Endothelial cell (in vitro differentiated cells): ENCODE results near the gene BET1. TPM values are rescaled to one million over a fixed set of nuclear protein-coding genes. Genes with fewer than 3 reads are reported as not detected.
A peak's percentile ranks its signal among the peaks of the same experiment; 100 is the strongest.

Experiments
- DNase-seq: peaks from one replicate; pipeline ENCODE4 v3.0.0; 2021; ENCODE audit warnings: low spot score
- H3K27ac Mint-ChIP-seq: one replicate; pipeline ENCODE4 v1.8.0; 2021; ENCODE audit warnings: mixed read lengths, inconsistent platforms; ENCODE audit not compliant: unreplicated experiment
- H3K27me3 Mint-ChIP-seq: one replicate; pipeline ENCODE4 v1.8.0; 2021; ENCODE audit warnings: mild to moderate bottlenecking, moderate library complexity, mixed read lengths, inconsistent platforms; ENCODE audit not compliant: unreplicated experiment
- H3K36me3 Mint-ChIP-seq: one replicate; pipeline ENCODE4 v1.8.0; 2021; ENCODE audit warnings: mild to moderate bottlenecking, low read depth, mixed read lengths, inconsistent platforms; ENCODE audit not compliant: unreplicated experiment
- H3K4me1 Mint-ChIP-seq: one replicate; pipeline ENCODE4 v1.8.0; 2021; ENCODE audit warnings: mild to moderate bottlenecking, mixed read lengths, inconsistent platforms; ENCODE audit not compliant: unreplicated experiment
- H3K4me3 Mint-ChIP-seq: one replicate; pipeline ENCODE4 v1.8.0; 2021; ENCODE audit warnings: mild to moderate bottlenecking, mixed read lengths, inconsistent platforms; ENCODE audit not compliant: unreplicated experiment
- H3K9me3 Mint-ChIP-seq: one replicate; pipeline ENCODE4 v1.8.0; 2021; ENCODE audit warnings: mixed read lengths, inconsistent platforms; ENCODE audit not compliant: unreplicated experiment
- CTCF ChIP-seq: fragments of 200-600 bp; sonication (generic); IDR thresholded peaks from one replicate; pipeline ENCODE4 v1.5.0; 2021; ENCODE audit warnings: antibody characterized with exemption; ENCODE audit not compliant: unreplicated experiment
- total RNA-seq: library from RNA; stranded (reverse); fragmentation: NEBNext Ultra II Directional; extraction: Animal tissue kit (Norgen Biotek cat#: 25700); gene quantifications from one replicate; pipeline ENCODE4 v1.2.1, GENCODE V29; 2021; ENCODE audit not compliant: unreplicated experiment

Gene BET1
- total RNA-seq, 1 donor from 2014 or later: 30.0 TPM

GRCh38 chr7:93977211-93977950 is 26.8 kb downstream of the BET1 start:
- no peak for TF ChIP-seq CTCF
- Mint-ChIP-seq H3K9me3 (no peaks in the 10 kb centered on the region), H3K27ac (peak overlapping the region; percentile 2), H3K4me1 (no peaks in the 10 kb centered on the region), H3K4me3 (no peak overlapping the region), H3K36me3 (no peaks in the 10 kb centered on the region), H3K27me3 (no peaks in the 10 kb centered on the region)
- DNase-seq: no peak

- no peaks in the 10 kb centered on the region for H3K36me3 Mint-ChIP-seq
- no peaks in the 10 kb centered on the region for H3K9me3 Mint-ChIP-seq
- H3K27me3 Mint-ChIP-seq: no peaks in the 10 kb centered on the region
- DNase-seq: no peak
- no peak overlapping the region for H3K27ac Mint-ChIP-seq
- H3K4me3 Mint-ChIP-seq: no peak overlapping the region
- no peaks in the 10 kb centered on the region for H3K4me1 Mint-ChIP-seq
- no peak for TF ChIP-seq CTCF
Observed at GRCh38 chr7:93973134-93973533, 31.0 kb downstream of the BET1 start.

GRCh38 chr7:93972029-93972725 is 32.0 kb downstream of the BET1 start:
- Mint-ChIP-seq H3K9me3 (no peaks in the 10 kb centered on the region), H3K4me1 (no peaks in the 10 kb centered on the region), H3K27ac (no peak overlapping the region), H3K36me3 (no peaks in the 10 kb centered on the region), H3K4me3 (no peak overlapping the region), H3K27me3 (no peaks in the 10 kb centered on the region)
- TF ChIP-seq CTCF: no peak
- no peak for DNase-seq

- no peak overlapping the region for H3K27ac Mint-ChIP-seq
- H3K9me3 Mint-ChIP-seq: no peaks in the 10 kb centered on the region
- no peak for TF ChIP-seq CTCF
- no peaks in the 10 kb centered on the region for H3K36me3 Mint-ChIP-seq
- no peaks in the 10 kb centered on the region for H3K27me3 Mint-ChIP-seq
- no peaks in the 10 kb centered on the region for H3K4me1 Mint-ChIP-seq
- no peak overlapping the region for H3K4me3 Mint-ChIP-seq
- DNase-seq: no peak
Observed at GRCh38 chr7:93968911-93969620, 35.1 kb downstream of the BET1 start.
